Activated CD4-positive, alpha-beta T cell treated with anti-CD3 and anti-CD28 coated beads for 1 hour (primary cell): ENCODE measurements around the gene MAPK11.

ENCODE experiments used
- DNase-seq: peaks from one replicate; pipeline ENCODE4 v3.0.0-alpha.2; 2020

MAPK11 gene

DNA sequence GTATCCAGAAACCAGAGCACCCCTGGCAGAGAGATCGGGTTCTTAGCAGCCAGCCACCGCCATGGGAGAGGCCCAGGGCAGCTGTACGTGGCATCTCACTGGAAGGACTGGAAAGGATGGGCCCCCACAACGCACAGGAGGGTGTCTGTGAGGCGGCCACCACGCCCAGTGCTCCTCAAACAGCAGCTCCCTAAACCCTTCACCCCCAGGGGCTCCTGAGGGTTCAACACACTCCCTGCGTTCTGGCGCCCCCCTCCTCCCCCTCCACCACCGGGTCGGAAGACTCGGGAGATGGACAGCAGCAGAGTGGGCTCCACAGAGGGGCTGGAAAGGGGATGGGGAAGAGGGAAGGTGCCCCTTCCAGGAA lies 9.8 kb downstream of the MAPK11 start:
- no peak for DNase-seq

DNA sequence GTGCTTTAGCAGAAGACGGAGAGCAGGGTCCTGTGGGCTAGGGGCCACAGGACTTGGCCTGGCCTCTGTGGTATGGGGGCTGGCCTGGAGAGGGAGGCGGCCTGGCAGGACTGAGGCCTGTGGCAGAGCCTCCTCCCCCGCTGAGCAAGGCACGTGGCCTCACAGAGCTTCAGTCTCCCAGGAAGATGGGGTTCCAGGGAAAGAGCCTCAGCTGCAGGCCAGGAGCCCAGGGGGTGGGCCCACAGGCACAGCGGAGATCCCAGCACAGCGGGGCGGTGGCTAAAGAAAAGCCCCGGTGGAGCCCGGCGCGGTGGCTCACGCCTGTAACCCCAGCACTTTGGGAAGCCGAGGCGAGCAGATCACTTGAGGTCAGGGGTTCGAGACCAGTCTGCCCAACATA lies 10.9 kb downstream of the MAPK11 start:
- DNase-seq = no peak

DNA sequence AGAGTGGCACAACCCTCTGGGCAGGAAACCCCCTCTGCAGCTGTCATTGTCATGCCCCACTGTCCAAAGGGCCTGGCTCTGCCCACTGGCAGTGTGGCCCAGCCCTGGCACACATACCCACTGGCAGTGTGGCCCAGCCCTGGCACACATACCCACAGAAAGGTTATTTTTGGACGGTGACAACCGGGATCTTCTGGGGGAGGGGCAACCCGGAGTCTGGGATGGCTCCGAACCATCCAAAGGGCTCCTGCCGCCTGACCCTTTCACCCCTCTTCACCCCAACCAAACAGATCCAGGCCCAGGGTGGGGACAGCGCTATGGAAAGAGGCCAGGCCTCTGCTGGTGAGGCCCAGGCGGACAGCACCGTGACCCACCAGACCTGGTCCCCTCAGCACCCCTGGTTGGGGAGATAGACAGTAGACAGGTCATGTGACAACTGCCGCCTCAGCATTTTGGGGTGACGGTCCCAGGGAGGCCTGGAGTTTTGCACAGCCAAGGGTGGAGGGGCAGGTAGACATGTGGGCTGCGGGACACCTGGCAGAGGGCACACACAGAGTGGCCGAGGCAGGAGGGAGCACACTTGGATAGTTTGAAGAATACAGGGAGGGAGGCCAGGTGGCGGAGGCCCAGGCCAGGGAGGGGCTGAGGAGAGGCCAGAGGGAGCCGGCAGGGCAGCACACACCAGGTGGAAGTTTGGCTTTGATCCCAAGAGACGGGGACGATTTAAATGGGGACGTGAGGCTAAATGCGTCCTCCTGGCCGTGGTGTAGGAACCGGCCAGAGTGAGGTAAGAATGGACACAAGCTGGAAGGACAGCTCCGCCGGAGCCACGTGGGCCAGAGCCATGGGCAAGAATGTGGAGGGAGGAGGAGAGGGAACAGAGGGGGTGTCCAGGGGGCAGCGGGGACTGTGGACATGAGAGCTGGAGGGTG lies 11.6 kb downstream of the MAPK11 start:
- DNase-seq = no peak

GRCh38 chr22:50257451-50258360 lies 12.5 kb downstream of the MAPK11 start:
- DNase-seq = no peak

DNA sequence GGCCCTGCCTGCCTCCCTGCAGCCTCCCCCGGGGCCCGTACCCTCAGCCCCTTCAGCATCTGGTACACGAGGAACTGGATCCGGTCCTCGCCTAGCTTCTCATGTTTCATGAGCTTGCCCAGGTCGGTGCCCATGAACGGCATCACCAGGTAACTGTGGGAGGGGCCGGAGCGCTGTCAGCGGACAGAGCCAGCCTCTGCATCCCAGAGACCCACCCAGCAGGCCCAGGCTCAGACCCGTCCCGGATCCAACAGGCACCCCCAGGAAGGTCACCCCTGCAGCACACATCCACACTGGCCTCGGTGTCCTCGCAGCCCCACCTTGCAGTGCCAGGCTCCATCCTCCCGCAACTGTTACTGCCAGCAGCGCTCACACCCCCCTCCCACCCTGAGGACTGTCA lies 13.1 kb downstream of the MAPK11 start:
- DNase-seq = no peak

DNA sequence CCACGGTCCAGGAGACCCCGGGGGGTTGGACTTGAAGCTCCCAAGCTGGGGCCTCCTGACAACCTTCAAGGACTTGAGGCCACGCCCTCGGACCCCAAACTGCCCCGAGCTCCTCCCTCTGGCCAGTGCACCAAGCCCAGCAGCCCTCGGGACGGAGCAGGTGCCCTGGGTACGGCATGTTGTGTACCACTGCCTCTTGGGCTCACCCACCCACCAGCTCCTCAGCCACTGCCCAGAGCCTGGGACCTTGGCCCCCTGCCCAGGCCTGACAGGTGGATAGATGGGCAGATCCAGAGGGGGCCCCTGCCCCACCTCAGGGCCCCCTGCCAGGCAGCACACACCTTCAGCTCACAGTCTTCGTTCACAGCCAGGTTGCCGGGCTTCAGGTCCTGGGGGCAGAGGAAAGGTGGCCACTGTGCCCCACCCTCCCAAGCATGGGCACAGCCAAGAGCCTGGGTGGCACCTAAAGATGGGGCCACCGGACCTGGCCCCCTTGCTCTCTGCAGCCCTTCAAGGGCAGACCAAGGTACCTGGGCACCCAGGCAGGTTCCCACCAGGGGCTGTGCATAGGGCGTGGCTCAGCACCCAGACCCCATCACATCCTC lies 13.8 kb downstream of the MAPK11 start:
- DNase-seq = no peak

- DNase-seq = no peak
Measured at GRCh38 chr22:50255607-50256006, 14.6 kb downstream of the MAPK11 start.

DNA sequence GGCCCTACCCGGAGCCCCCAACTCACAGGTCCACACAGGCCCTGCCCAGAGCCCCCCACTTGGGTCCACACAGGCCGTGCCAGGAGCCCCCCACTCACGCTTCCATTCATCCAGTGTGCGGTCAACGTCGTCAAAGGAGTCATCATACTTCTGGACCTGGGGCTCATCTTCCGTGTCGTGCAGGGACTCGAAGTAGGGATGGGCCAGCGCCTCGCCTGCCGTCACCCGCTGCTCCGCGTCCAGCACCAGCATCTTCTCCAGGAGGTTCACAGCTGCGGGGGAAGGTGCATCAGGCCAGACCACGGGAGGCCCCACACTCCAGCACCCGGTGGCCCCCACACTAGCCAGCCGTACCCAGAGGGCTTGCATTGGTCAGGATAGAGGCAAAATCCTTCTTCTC lies 15.1 kb downstream of the MAPK11 start:
- no peak for DNase-seq

DNA sequence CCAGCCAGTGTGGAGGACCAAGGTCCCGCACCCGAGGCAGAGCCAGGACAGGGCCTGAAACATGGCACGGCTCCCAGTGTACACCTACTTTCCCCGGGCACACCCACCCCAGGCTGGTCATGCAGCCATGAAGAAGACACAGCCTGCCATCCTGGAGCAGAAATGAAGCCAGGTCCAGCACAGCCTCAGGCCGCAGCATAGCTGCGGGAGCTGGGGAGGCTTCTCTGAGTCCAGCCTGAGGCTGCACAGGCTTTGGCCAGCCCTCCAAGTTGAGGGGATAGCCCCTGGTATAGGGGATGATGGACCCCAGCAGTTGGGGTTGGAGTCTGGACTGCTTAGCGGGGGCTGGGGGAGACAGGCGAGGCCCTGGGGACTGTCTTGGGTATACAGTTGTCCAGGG lies 16.2 kb downstream of the MAPK11 start:
- DNase-seq = no peak

GRCh38 chr22:50253046-50253915 lies 16.9 kb downstream of the MAPK11 start:
- no peak for DNase-seq

GRCh38 chr22:50252082-50253045 lies 17.8 kb downstream of the MAPK11 start:
- peak; percentile 63 for DNase-seq

GRCh38 chr22:50251477-50252081 lies 18.6 kb downstream of the MAPK11 start:
- no peak for DNase-seq

DNA sequence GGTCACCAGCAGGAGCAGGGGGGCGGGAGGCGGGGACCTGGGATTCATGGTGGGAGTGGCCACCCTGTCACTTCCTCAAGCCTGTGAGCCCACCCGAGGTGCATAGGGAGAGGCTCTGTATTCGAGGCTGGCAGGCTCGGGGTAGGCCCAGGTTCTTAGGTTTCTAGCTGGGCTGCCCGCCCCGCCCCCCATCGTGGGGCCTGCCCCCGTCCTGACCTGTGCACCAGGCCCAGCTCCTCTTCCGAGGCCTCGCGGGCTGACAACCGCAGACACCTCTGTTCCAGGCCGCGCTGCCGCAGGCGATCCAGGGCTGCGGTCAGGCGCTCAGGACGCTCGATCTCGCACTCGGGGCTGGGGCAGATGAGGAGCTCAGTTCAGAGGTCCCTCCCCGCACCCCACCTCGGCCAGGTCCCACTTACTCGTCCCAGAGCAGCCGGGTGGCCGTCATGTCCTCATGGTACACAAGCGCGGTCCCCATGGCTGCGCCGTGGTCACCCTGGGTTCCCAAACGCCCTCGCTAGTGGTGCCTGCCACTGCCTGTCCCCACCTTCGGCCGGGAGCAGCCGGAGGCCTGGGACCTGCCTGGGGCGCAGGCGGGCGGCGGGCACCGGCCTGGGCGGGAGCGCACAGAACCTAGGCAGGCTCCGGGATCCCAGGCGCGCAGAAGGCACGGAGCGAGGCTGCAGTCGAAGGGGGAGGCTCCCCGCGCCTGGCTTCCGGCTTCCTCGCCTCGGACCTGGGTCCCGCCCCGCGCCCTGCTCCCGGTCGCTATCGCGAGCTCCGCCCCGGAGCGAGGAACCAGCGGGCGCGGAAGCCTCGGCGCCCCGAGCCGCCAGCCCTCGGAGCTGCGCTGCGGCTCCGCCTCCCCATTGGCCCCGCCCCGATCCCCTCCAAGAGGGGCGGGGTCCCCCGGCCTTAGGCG lies 19.4 kb downstream of the MAPK11 start, which contains the start of gene HDAC10:
TSS of gene HDAC10 (minus strand) at position 711 of the 922 bp plus-strand sequence. CDS start at position 478, 233 bp downstream.
- peak; percentile 61 for DNase-seq

DNA sequence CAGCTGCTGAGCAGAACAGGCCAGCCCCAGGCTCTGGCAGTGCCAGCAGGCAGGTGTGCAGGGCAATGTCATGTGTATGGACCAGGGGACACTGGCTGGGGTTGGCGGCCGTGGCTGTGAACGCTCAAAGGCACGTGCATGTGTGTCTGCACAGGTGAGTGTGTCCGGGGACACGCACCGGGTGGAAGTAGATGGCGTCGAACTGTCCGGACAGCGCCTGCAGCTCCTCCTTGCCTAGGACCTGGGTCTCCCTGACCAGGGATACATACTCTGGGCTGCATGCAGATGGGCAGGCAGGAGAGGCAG lies 20.0 kb downstream of the MAPK11 start:
- DNase-seq = no peak

DNA sequence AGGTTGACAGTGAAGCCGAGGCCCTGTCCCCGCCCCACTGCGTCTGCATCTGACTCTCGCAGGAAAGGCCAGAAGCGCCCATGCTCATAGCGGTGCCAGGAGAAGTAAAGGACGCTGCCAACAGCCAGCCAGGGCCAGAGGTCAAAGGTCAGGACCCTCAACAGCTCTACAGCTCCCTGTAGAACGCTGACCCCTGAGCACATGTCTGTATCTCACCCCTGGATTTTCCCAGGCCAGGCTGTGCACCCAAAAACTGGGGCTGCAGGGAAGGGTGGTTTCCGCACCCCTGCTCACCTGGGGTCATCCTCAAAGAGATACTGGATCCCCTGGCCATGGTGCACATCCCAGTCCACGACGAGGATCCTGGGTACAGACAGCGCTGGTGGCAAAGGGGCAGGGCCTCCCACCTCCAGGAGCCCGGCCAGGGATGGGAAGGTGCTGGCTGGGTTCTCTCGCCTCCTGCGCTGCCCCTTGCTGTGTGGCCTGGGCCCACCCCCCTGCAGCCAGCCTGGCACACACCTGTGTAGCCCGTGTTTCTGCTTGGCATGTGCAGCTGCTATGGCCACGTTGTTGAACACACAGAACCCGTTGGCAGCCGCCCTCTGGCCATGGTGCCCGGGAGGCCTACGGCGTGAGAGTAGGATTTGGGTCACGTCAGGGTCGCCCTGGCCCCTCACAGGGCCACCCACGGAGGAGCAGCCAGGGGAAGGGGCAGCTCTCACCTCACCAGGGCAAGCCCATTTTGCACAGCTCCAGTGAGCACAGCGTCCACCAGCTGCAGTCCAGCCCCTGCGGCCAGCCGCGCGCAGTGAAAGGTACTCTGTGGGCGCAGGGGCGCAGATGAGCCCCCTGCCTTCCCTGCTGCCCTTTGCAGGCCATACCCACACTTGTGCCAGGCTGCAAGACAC lies 20.6 kb downstream of the MAPK11 start:
- DNase-seq = no peak

DNA sequence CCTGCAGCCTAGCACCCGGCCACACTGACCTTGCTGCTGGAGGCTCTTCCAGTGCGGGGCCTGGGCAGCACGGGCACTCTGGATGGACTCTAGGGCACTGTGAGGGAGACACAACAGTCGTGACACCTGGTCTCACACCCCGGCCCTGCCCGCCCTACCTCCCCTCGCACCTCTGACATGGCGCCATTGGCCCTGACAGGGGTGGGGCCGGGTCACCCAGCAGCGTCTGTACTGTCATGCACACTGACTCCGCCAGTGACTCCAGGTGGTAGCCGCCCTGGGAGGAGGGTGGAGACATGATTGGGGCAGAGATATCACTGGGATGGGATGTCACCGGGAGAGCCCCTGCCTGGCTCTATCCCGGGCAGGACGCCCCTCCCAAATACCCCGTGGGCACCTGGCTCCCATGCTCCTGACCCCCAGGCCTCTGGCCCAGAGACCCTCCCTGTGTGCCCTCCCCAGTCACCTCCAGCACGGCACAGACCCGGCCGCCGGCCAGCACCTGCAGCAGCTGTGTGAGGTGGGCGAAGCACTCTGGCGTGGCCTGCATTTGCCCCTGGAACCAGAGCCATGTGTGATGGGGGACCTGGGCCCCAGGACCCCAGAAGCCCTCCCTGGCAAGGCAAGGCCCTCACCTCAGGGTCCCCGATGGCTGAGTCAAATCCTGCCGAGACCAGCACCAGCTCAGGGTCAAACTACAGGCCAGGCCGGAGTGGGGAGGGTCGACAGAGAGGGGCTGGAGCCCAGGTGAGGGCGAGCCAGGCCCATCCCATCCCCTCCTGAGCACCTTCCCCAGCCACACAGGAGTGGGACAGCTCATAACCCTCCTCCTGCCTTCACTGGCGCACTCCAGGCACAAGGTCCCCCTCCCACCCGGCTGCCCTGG lies 21.7 kb downstream of the MAPK11 start:
- DNase-seq = no peak

DNA sequence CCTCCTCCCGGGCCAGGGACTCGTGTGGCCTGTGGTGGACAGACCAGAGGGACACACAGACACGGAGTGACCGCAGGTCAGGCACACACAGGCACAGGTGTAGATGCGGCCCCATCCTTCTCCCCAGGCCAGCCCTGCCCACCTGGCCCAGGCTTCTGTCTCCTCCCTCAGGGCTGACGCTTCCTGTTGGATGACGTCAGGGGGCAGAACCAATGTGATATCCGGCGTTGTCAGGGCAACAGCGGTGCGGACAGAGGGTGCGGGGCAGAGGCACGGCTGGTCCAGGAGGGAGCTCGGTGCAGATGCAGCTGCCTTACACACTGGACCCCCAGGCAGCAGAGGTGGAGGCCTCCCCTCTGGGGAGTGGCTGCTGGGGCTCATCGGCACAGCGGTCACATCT lies 22.4 kb downstream of the MAPK11 start:
- DNase-seq = no peak
